Measurements from ENCODE around the gene AGXT2. TPM values are rescaled to one million over a fixed set of nuclear protein-coding genes. Genes with fewer than 3 reads are reported as not detected.

Gene AGXT2
- total and polyA plus RNA-seq, 2 donors (not counting 3 experiments of a cell fraction or from before 2014, with no cell fraction given), result not detected

- no peak for TF ChIP-seq MAX (IDR thresholded peaks at IDR 0.05; ENCODE audit: insufficient read depth, insufficient read length)
- no peak for TF ChIP-seq JUN (IDR thresholded peaks at IDR 0.05; ENCODE audit: borderline replicate concordance, insufficient read depth, insufficient read length, low read depth)
- TF ChIP-seq CTCF (IDR thresholded peaks at IDR 0.05; ENCODE audit: extremely low read depth in 1 of 2, insufficient read depth in 1 of 2, low read depth in 1 of 2, low read length in 2 of 2), result no peak
- no peak for TF ChIP-seq EZH2 (IDR thresholded peaks at IDR 0.05; ENCODE audit: borderline replicate concordance, low read depth, low read length, severe bottlenecking)
- no peak for TF ChIP-seq FOS (IDR thresholded peaks at IDR 0.05; ENCODE audit: borderline replicate concordance, insufficient read depth, low read length)
- no peak for TF ChIP-seq POLR2AphosphoS5 (IDR thresholded peaks at IDR 0.05; ENCODE audit: insufficient read depth, low read depth, low read length)
- TF ChIP-seq MYC (IDR thresholded peaks at IDR 0.05; ENCODE audit: low read depth, low read length), result no peak
- TF ChIP-seq POLR2A (IDR thresholded peaks at IDR 0.05; ENCODE audit: low read depth, low read length), result no peak
- no peak for TF ChIP-seq GATA2 (IDR thresholded peaks at IDR 0.05; ENCODE audit: insufficient read depth, insufficient read length, low read depth, low read length)
- no peak for DNase-seq (ENCODE audit: low read depth, low spot score)
- Histone ChIP-seq H3K4me2 (ENCODE audit: insufficient read depth, low read length) (no peak overlapping the region), H3K27ac (ENCODE audit: insufficient read depth, low read depth, low read length) (no peak overlapping the region), H3K9me3 (replicated peaks; ENCODE audit: control insufficient read depth, insufficient read depth, low read length) (no peaks in the 10 kb centered on the region), H3K79me2 (ENCODE audit: control insufficient read depth, insufficient read depth, low read length) (no peaks in the 10 kb centered on the region), H4K20me1 (replicated peaks; ENCODE audit: control insufficient read depth, extremely low read depth, insufficient read depth, low read length) (no peaks in the 10 kb centered on the region), H3K27me3 (ENCODE audit: control insufficient read depth in 2 of 2, insufficient read depth in 2 of 2, low read length in 2 of 2) (no peaks in the 10 kb centered on the region), H3K36me3 (ENCODE audit: control insufficient read depth in 2 of 2, extremely low read depth in 1 of 2, insufficient read depth in 2 of 2, low read length in 2 of 2) (no peaks in the 10 kb centered on the region), H2AFZ (ENCODE audit: low read depth, low read length) (no peak overlapping the region), H3K4me1 (ENCODE audit: control insufficient read depth, extremely low read depth, insufficient read depth, low read length) (no peaks in the 10 kb centered on the region), H3K9ac (replicated peaks; ENCODE audit: extremely low read depth, insufficient read depth, low read length) (no peak overlapping the region), H3K4me3 (replicated peaks in 1 of 3; ENCODE audit: insufficient read depth in 1 of 3, low read depth in 1 of 3, low read length in 3 of 3) (no peak overlapping the region), H3K9me1 (replicated peaks; ENCODE audit: control insufficient read depth, extremely low read depth, insufficient read depth, low read length) (no peaks in the 10 kb centered on the region)
- BruUV-seq (replicated peaks), result no TSS peak
- dilution Hi-C loops (cut with MboI; ENCODE audit: extremely low pct_ligation_motif_present, low sequenced_read_pairs) (no loop called here), intact Hi-C loops (cut with micrococcal nuclease) (no loop called here)
- POLR2A ChIA-PET, result no interaction called here
- CTCF ChIA-PET, result interaction anchor here (1.4 kb wide), 1 partner anchor 36 kb away, joined by 4 read pairs; no protein-coding TSS in a partner anchor
- no peak for FAIRE-seq
These were observed 80.2 kb downstream of the AGXT2 start for GRCh38 chr5:34967540-34967939.

All from endothelial cell of umbilical vein (primary cell).